ENCODE results near the gene RAD9A. TPM values are rescaled to one million over a fixed set of nuclear protein-coding genes. Genes with fewer than 3 reads are reported as not detected.

Gene RAD9A
- total and polyA plus RNA-seq, 9 of the 15 experiments (the other 6 are each of a cell fraction or from before 2014, with no cell fraction given) = 1.4 to 41.2 (median 16.1) TPM

GRCh38 chr11:67422891-67423290, 31.1 kb downstream of the RAD9A start:
- H2AFZ ChIP-seq (ENCODE audit: low read depth, low read length) = no peak overlapping the region
- 53% methylated on average over 6 of the region's 6 CpGs for WGBS (ENCODE audit: insufficient coverage, low coverage, missing lambda C conversion rate)
- H3K9ac ChIP-seq (ENCODE audit: insufficient read depth in 1 of 2, low read depth in 2 of 2, low read length in 2 of 2) = peak overlapping the region in 1 of 2 experiments; percentile 73; a peak in 2 of 4 replicates
- no peaks in the 10 kb centered on the region for H3K9me3 ChIP-seq (replicated peaks; ENCODE audit: control insufficient read depth, insufficient read depth, low read depth, low read length)
- ChIA-PET CTCF (ENCODE audit: low intra/inter-chr PET ratio) (no interaction called here), POLR2A (interaction anchor here (0.6 to 2.0 kb wide), 6 partner anchors 10 to 190 kb away, joined by 3 to 9 read pairs (median 4); partner anchors contain the start of genes GSTP1, PPP1CA and PTPRCAP)
- in situ Hi-C loops (cut with MboI) (no loop called here), intact Hi-C loops (cut with micrococcal nuclease) (loop anchor here (5.0 kb wide), 1 partner anchor 44 kb away; the partner anchor contains the start of gene TMEM134)
- peaks cover 3% of the 10 kb centered on the region for H3K9me1 ChIP-seq (ENCODE audit: control insufficient read depth, insufficient read depth, low read length)
- H3K27ac ChIP-seq (ENCODE audit: extremely low read depth, low read depth, low read length) = no peak overlapping the region
- H4K20me1 ChIP-seq (replicated peaks; ENCODE audit: control insufficient read depth, insufficient read depth, low read length) = no peaks in the 10 kb centered on the region
- H3K4me3 ChIP-seq = no peak overlapping the region
- H3K27me3 ChIP-seq (ENCODE audit: control insufficient read depth in 2 of 2, insufficient read depth in 2 of 2, low read length in 2 of 2) = no peaks in the 10 kb centered on the region
- BruUV-seq (replicated peaks) = no TSS peak
- H3K79me2 ChIP-seq (ENCODE audit: control insufficient read depth, insufficient read depth, low read length) = peaks cover 8% of the 10 kb centered on the region; the same call in 1 of the 3 replicates
- no peak overlapping the region for H3K4me2 ChIP-seq (ENCODE audit: insufficient read depth, low read length)
- peaks cover 9 to 60% of the 10 kb centered on the region in 2 experiments for H3K4me1 ChIP-seq (replicated peaks in 1 of 2; ENCODE audit: control insufficient read depth in 2 of 2, insufficient read depth in 2 of 2, low read length in 2 of 2)
- TF ChIP-seq IRF1 (CRISPR knock-in tag; IDR thresholded peaks at IDR 0.05; ENCODE audit: borderline replicate concordance) (no peak), DIDO1 (tag; IDR thresholded peaks at IDR 0.05; ENCODE audit: low read depth) (no peak), CEBPG (CRISPR knock-in tag; IDR thresholded peaks at IDR 0.05) (no peak), CEBPG (tag; conservative IDR thresholded peaks at IDR 0.05 in 1 of 2, IDR thresholded peaks at IDR 0.05 in 1 of 2) (no peak), E2F6 (IDR thresholded peaks at IDR 0.05; ENCODE audit: borderline replicate concordance in 1 of 2, extremely low read depth in 1 of 2, insufficient read depth in 1 of 2, insufficient read length in 1 of 2, low read depth in 1 of 2, low read length in 1 of 2, poor library complexity in 1 of 2, severe bottlenecking in 1 of 2) (no peak), FOXK2 (conservative IDR thresholded peaks at IDR 0.05 in 1 of 2, IDR thresholded peaks at IDR 0.05 in 1 of 2; ENCODE audit: low read depth in 2 of 2) (no peak), ZNF507 (tag; conservative IDR thresholded peaks at IDR 0.05) (no peak)
- DNase-seq (ENCODE audit: extremely low read depth in 1 of 4, low spot score in 3 of 4) (peak in 1 of 4 experiments; percentile 34), FAIRE-seq (no peak), ATAC-seq (no peak)
- no peaks in the 10 kb centered on the region for H3K36me3 ChIP-seq (ENCODE audit: control insufficient read depth, insufficient read depth, low read length)
